RWPE2 (cell line): ENCODE results near the gene EFCAB8.

Experiments used
- ATAC-seq: fragments of 200-7000 bp; cut with Tn5 transposase; 3 replicates; pipeline ENCODE4 v1.9.1; 2021; ENCODE audit warnings: low read depth
- DNase-seq: peaks from one replicate; pipeline ENCODE4 v3.0.0-alpha.2; 2020; ENCODE audit warnings: low spot score
- H3K27ac ChIP-seq: fragments of 450-650 bp; 2 replicates; pipeline ENCODE4 v1.5.1; 2017; ENCODE audit warnings: mild to moderate bottlenecking; ENCODE audit not compliant: poor library complexity, severe bottlenecking
- H3K27me3 ChIP-seq: fragments of 250-450 bp; sonication (Bioruptor Pico); 2 replicates; pipeline ENCODE4 v1.5.1; 2021; ENCODE audit warnings: mild to moderate bottlenecking, moderate library complexity; ENCODE audit not compliant: insufficient read depth, poor library complexity, severe bottlenecking
- H3K36me3 ChIP-seq: fragments of 250-450 bp; sonication (Bioruptor Pico); 2 replicates; pipeline ENCODE4 v1.5.1; 2020; ENCODE audit warnings: low read depth, mild to moderate bottlenecking, moderate library complexity
- H3K4me1 ChIP-seq: fragments of 250-450 bp; sonication (Bioruptor Pico); 2 replicates; pipeline ENCODE4 v1.5.1; 2021; ENCODE audit warnings: mild to moderate bottlenecking, moderate library complexity; ENCODE audit not compliant: insufficient read depth, poor library complexity, severe bottlenecking
- H3K4me3 ChIP-seq: fragments of 250-450 bp; sonication (Bioruptor Pico); 2 replicates; pipeline ENCODE4 v1.5.1; 2021; ENCODE audit warnings: mild to moderate bottlenecking, moderate library complexity; ENCODE audit not compliant: severe bottlenecking
- H3K9me3 ChIP-seq: fragments of 250-450 bp; sonication (Bioruptor Pico); 2 replicates; pipeline ENCODE4 v1.5.1; 2021; ENCODE audit warnings: mild to moderate bottlenecking, moderate library complexity; ENCODE audit not compliant: severe bottlenecking
- CTCF ChIP-seq: fragments of 450-650 bp; IDR thresholded peaks from one replicate; pipeline ENCODE4 v1.5.1; 2017; ENCODE audit warnings: mild to moderate bottlenecking, moderate library complexity; ENCODE audit not compliant: poor library complexity, severe bottlenecking

Gene EFCAB8

GRCh38 chr20:32991792-32992641 is 133.3 kb downstream of the EFCAB8 start:
- Histone ChIP-seq H3K4me3 (no peak overlapping the region), H3K27ac (no peak overlapping the region), H3K4me1 (no peaks in the 10 kb centered on the region), H3K9me3 (no peaks in the 10 kb centered on the region), H3K27me3 (peaks cover 7% of the 10 kb centered on the region), H3K36me3 (no peaks in the 10 kb centered on the region)
- TF ChIP-seq CTCF, result no peak
- no peak for ATAC-seq
- DNase-seq, result peak; percentile 36

- no peak for TF ChIP-seq CTCF
- Histone ChIP-seq H3K4me3 (no peak overlapping the region), H3K27ac (no peak overlapping the region), H3K36me3 (no peaks in the 10 kb centered on the region), H3K4me1 (no peaks in the 10 kb centered on the region), H3K27me3 (peaks cover 7% of the 10 kb centered on the region), H3K9me3 (peaks cover 2% of the 10 kb centered on the region)
- ATAC-seq (no peak), DNase-seq (peak; percentile 38)
Measured at GRCh38 chr20:32993496-32994050, 134.8 kb downstream of the EFCAB8 start.

- TF ChIP-seq CTCF, result peak; percentile 19
- Histone ChIP-seq H3K9me3 (peaks cover 2% of the 10 kb centered on the region), H3K4me1 (no peaks in the 10 kb centered on the region), H3K27me3 (peaks cover 7% of the 10 kb centered on the region), H3K4me3 (no peak overlapping the region), H3K36me3 (no peaks in the 10 kb centered on the region), H3K27ac (no peak overlapping the region)
- DNase-seq, result no peak
- ATAC-seq, result no peak
Measured at GRCh38 chr20:32995802-32996201, 137.1 kb downstream of the EFCAB8 start.

GRCh38 chr20:32997431-32997830 is 138.7 kb downstream of the EFCAB8 start:
- DNase-seq (peak; percentile 29), ATAC-seq (no peak)
- no peaks in the 10 kb centered on the region for H3K4me1 ChIP-seq
- H3K36me3 ChIP-seq, result no peaks in the 10 kb centered on the region
- H3K27me3 ChIP-seq, result no peaks in the 10 kb centered on the region
- H3K27ac ChIP-seq, result no peak overlapping the region
- no peak for TF ChIP-seq CTCF
- H3K4me3 ChIP-seq, result no peak overlapping the region
- H3K9me3 ChIP-seq, result peaks cover 2% of the 10 kb centered on the region
